DOHH2 (cell line): Measurements from ENCODE around the gene SMAP1.

Experiments
- H3F3A ChIP-seq: fragments of 200-600 bp; sonication (generic), shearing (Covaris generic); 2 replicates; pipeline ENCODE4 v1.6.0; 2016; ENCODE audit warnings: antibody characterized with exemption, mild to moderate bottlenecking; ENCODE audit not compliant: control insufficient read depth, insufficient read depth
- H3K27ac ChIP-seq: fragments of 200-600 bp; sonication (generic); 2 replicates; pipeline ENCODE4 v1.5.1; 2014; ENCODE audit warnings: low read depth, mild to moderate bottlenecking, low read length, moderate library complexity
- H3K27me3 ChIP-seq: fragments of 200-600 bp; sonication (generic); 2 replicates; pipeline ENCODE4 v1.6.1; 2014; ENCODE audit warnings: mild to moderate bottlenecking, low read length, mixed read lengths; ENCODE audit not compliant: control insufficient read depth
- H3K36me3 ChIP-seq: fragments of 200-600 bp; sonication (generic); 2 replicates; pipeline ENCODE4 v1.6.1; 2014; ENCODE audit warnings: mild to moderate bottlenecking, low read length, moderate library complexity, mixed read lengths; ENCODE audit not compliant: control insufficient read depth
- H3K4me1 ChIP-seq: fragments of 200-600 bp; sonication (generic); 2 replicates; pipeline ENCODE4 v1.6.1; 2014; ENCODE audit warnings: mild to moderate bottlenecking, low read length, mixed read lengths; ENCODE audit not compliant: control insufficient read depth
- H3K4me2 ChIP-seq: fragments of 200-600 bp; sonication (generic); 2 replicates; pipeline ENCODE4 v1.6.0; 2014; ENCODE audit warnings: mild to moderate bottlenecking, low read length, moderate library complexity
- H3K4me3 ChIP-seq: fragments of 200-600 bp; sonication (generic); 2 replicates; pipeline ENCODE4 v1.5.1; 2014; ENCODE audit warnings: mild to moderate bottlenecking, low read length, mixed read lengths
- H3K79me2 ChIP-seq: fragments of 200-600 bp; sonication (generic); 2 replicates; pipeline ENCODE4 v1.6.1; 2014; ENCODE audit warnings: mild to moderate bottlenecking, low read length, mixed read lengths; ENCODE audit not compliant: control insufficient read depth
- H3K9me2 ChIP-seq: fragments of 200-600 bp; sonication (generic); replicated peaks from 2 replicates; pipeline ENCODE4 v1.6.1; 2014; ENCODE audit warnings: mild to moderate bottlenecking, low read length, mixed read lengths; ENCODE audit not compliant: control insufficient read depth
- H3K9me3 ChIP-seq: fragments of 200-600 bp; sonication (generic); 2 replicates; pipeline ENCODE4 v1.6.1; 2014; ENCODE audit warnings: antibody characterized with exemption, low read length, mixed read lengths; ENCODE audit not compliant: control insufficient read depth, insufficient read depth
- H4K20me1 ChIP-seq: fragments of 200-600 bp; sonication (generic); 2 replicates; pipeline ENCODE4 v1.6.0; 2014; ENCODE audit warnings: low read depth, mild to moderate bottlenecking, antibody characterized with exemption, low read length, moderate library complexity; ENCODE audit not compliant: control insufficient read depth, insufficient read depth
- CTCF ChIP-seq: fragments of 200-600 bp; sonication (generic); IDR thresholded peaks from one replicate; pipeline ENCODE4 v1.5.1; 2014; ENCODE audit warnings: antibody characterized with exemption, mild to moderate bottlenecking, low read depth, low read length; ENCODE audit not compliant: poor library complexity, severe bottlenecking
- EZH2phosphoT487 ChIP-seq: fragments of 200-600 bp; sonication (generic); IDR thresholded peaks from 2 replicates; pipeline ENCODE4 v1.6.1; 2017; ENCODE audit warnings: borderline replicate concordance, mild to moderate bottlenecking, antibody characterized with exemption, low read length, moderate library complexity, mixed read lengths

Gene SMAP1

GRCh38 chr6:70843328-70843918, 175.7 kb downstream of the SMAP1 start:
- H3K4me1 ChIP-seq = no peaks in the 10 kb centered on the region
- H3K27ac ChIP-seq = no peak overlapping the region
- TF ChIP-seq EZH2phosphoT487 = no peak
- peak; percentile 15 for TF ChIP-seq CTCF
- H3K4me3 ChIP-seq = no peak overlapping the region
- no peaks in the 10 kb centered on the region for H3K79me2 ChIP-seq
- H3K9me2 ChIP-seq = no peaks in the 10 kb centered on the region
- H3K27me3 ChIP-seq = no peaks in the 10 kb centered on the region
- no peaks in the 10 kb centered on the region for H3F3A ChIP-seq
- H3K36me3 ChIP-seq = no peaks in the 10 kb centered on the region
- no peak overlapping the region for H3K4me2 ChIP-seq
- H4K20me1 ChIP-seq = no peaks in the 10 kb centered on the region
- peaks cover 4% of the 10 kb centered on the region; the same call in 1 of the 2 replicates for H3K9me3 ChIP-seq

DNA sequence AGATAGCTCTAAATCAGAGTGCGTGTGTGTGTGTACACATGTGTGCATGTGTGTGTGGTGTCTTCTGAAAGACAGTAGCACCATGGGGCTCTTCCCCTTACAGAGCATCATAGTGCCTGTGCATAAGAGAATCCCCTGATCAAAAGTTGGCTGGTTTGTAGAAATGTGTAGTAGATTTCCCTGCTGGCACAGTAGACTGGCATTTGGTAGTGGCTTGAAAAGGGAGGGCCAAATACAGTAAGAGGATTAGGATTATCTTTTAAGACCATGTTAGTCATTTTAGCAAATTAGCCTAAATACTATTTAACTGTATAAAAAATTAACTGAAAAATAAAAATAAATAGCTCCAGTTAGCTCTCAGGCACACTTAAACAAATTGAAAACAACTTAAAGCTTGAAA, 176.6 kb downstream of the SMAP1 start:
- Histone ChIP-seq H3K79me2 (no peaks in the 10 kb centered on the region), H3K36me3 (no peaks in the 10 kb centered on the region), H3K9me3 (peaks cover 4% of the 10 kb centered on the region; the same call in 1 of the 2 replicates), H3K27ac (no peak overlapping the region), H3K9me2 (no peaks in the 10 kb centered on the region), H3K27me3 (no peaks in the 10 kb centered on the region), H3K4me2 (no peak overlapping the region), H3F3A (no peaks in the 10 kb centered on the region), H4K20me1 (no peaks in the 10 kb centered on the region), H3K4me3 (no peak overlapping the region), H3K4me1 (no peaks in the 10 kb centered on the region)
- TF ChIP-seq EZH2phosphoT487 (no peak), CTCF (no peak)

DNA sequence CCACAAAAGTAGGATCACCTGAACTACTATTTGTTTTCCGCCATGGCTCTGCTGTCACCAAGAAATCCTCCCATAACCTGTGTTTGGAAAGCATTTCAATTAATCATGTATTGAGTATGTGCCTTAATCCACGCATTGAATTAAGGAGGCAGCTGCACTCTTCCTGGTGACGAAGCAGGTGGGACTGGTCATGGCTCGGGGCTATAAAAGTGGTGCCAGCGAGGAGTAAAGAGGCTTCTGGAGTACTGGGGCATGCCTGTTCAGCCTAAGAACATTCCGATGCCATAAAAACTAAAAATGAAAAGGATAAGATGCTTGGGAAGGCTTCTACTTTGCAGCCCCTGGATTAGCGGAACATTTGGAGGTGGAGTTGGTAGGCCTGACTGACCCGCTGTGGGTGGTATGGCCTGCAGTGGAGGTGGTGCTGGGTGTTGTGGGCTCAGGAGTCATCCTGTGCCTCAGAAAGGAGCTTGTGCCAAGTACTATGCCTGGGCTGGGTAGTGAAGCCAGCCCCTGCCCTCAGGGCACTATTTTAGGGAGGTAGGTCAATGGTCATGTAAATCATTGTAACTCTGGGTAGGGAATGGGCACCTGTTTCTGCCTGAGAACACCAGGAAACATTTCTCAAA, 178.6 kb downstream of the SMAP1 start:
- Histone ChIP-seq H3K4me2 (no peak overlapping the region), H3K4me1 (no peaks in the 10 kb centered on the region), H3K79me2 (no peaks in the 10 kb centered on the region), H3K4me3 (no peak overlapping the region), H3K27me3 (no peaks in the 10 kb centered on the region), H4K20me1 (no peaks in the 10 kb centered on the region), H3K9me2 (no peaks in the 10 kb centered on the region), H3K27ac (no peak overlapping the region), H3K9me3 (peaks cover 4% of the 10 kb centered on the region; the same call in 1 of the 2 replicates), H3K36me3 (no peaks in the 10 kb centered on the region), H3F3A (no peaks in the 10 kb centered on the region)
- TF ChIP-seq EZH2phosphoT487 = no peak
- no peak for TF ChIP-seq CTCF
